Vagina (tissue), 2 donors: ENCODE measurements around the gene DOK7.

ENCODE experiments used
- CTCF ChIP-seq, 3 experiments: fragments of 450-650 bp in 2 of 3; fragments of 200-600 bp in 1 of 3; sonication (generic) in 1 of 3; IDR thresholded peaks; one replicate each; pipeline ENCODE4 v1.5.1; 2017 to 2019; ENCODE audit warnings: antibody characterized with exemption in 3 of 3, mild to moderate bottlenecking in 2 of 3, moderate library complexity in 2 of 3
- POLR2A ChIP-seq, 2 donors: fragments of 450-650 bp; IDR thresholded peaks; one replicate each; pipeline ENCODE4 v1.6.1; 2017; ENCODE audit warnings: antibody characterized with exemption in 2 of 2, mild to moderate bottlenecking in 2 of 2, moderate library complexity in 2 of 2
- POLR2AphosphoS5 ChIP-seq, 2 donors: sonication (generic); formaldehyde crosslinking; IDR thresholded peaks; one replicate each; pipeline ENCODE4 v1.9.0; 2017; ENCODE audit warnings: antibody characterized with exemption in 2 of 2, mild to moderate bottlenecking in 2 of 2, low read depth in 1 of 2; ENCODE audit not compliant: insufficient read depth in 1 of 2

- TF ChIP-seq POLR2A (IDR thresholded peaks at IDR 0.05) (no peak), CTCF (IDR thresholded peaks at IDR 0.05) (no peak), POLR2AphosphoS5 (IDR thresholded peaks at IDR 0.05; ENCODE audit: insufficient read depth in 1 of 2, low read depth in 1 of 2) (no peak)
Observed at GRCh38 chr4:3498407-3498806, 35.3 kb downstream of the DOK7 start.
